Measurements from ENCODE around the gene ARL6IP5. TPM values are rescaled to one million over a fixed set of nuclear protein-coding genes. Genes with fewer than 3 reads are reported as not detected.

The ARL6IP5 gene
- total and polyA plus RNA-seq, 10 donors, result 106 to 148 (median 125) TPM

GRCh38 chr3:69059688-69060087, 25.0 kb upstream of the ARL6IP5 start:
- H3K4me3 ChIP-seq, result no peak overlapping the region
- peaks cover 8 to 100% (median 52%) of the 10 kb centered on the region in 6 donors for H3K36me3 ChIP-seq
- no peaks in the 10 kb centered on the region for H3K27me3 ChIP-seq (replicated peaks in 1 of 7)
- DNase-seq, result no peak
- intact Hi-C loops (cut with DNase I; ENCODE audit: low total_unique reads), result no loop called here
- no peaks in the 10 kb centered on the region for H3K9me3 ChIP-seq
- H3K27ac ChIP-seq, result peak overlapping the region in 6 of 8 donors; percentile 63 to 82 (median 78)
- peaks cover 6 to 49% (median 21%) of the 10 kb centered on the region in 6 donors for H3K4me1 ChIP-seq
- no peak for TF ChIP-seq POLR2AphosphoS5 (IDR thresholded peaks at IDR 0.05)
- TF ChIP-seq POLR2A (IDR thresholded peaks at IDR 0.05), result no peak
- TF ChIP-seq CTCF (IDR thresholded peaks at IDR 0.05 in 8 of 11, conservative IDR thresholded peaks at IDR 0.05 in 3 of 11), result no peak

- intact Hi-C loops (cut with DNase I; ENCODE audit: low total_unique reads), result no loop called here
- WGBS, 5 donors, result 59 to 66% (median 62%) methylated on average over 2 of the region's 2 CpGs
- peaks cover 6 to 89% (median 41%) of the 10 kb centered on the region in 6 donors for H3K36me3 ChIP-seq
- TF ChIP-seq CTCF (IDR thresholded peaks at IDR 0.05 in 8 of 11, conservative IDR thresholded peaks at IDR 0.05 in 3 of 11) (no peak), POLR2AphosphoS5 (IDR thresholded peaks at IDR 0.05) (no peak), POLR2A (IDR thresholded peaks at IDR 0.05) (no peak)
- no peak overlapping the region for H3K4me3 ChIP-seq
- H3K27ac ChIP-seq, result peak overlapping the region in 4 of 8 donors; percentile 9 to 21 (median 18)
- no peak for DNase-seq
- H3K27me3 ChIP-seq (replicated peaks in 1 of 7), result no peaks in the 10 kb centered on the region
- H3K9me3 ChIP-seq, result no peaks in the 10 kb centered on the region
- H3K4me1 ChIP-seq, result peaks cover 5 to 41% (median 12%) of the 10 kb centered on the region in 6 donors
Measured at GRCh38 chr3:69063636-69064035, 21.1 kb upstream of the ARL6IP5 start.

GRCh38 chr3:69065318-69065964, 19.3 kb upstream of the ARL6IP5 start:
- peaks cover 0 to 30% (median 3%) of the 10 kb centered on the region in 6 donors for H3K4me1 ChIP-seq
- DNase-seq, result no peak
- TF ChIP-seq POLR2A (IDR thresholded peaks at IDR 0.05) (no peak), POLR2AphosphoS5 (IDR thresholded peaks at IDR 0.05) (peak in 1 of 3 donors; percentile 34)
- H3K9me3 ChIP-seq, result no peaks in the 10 kb centered on the region
- H3K36me3 ChIP-seq, result peaks cover 6 to 87% (median 41%) of the 10 kb centered on the region in 6 donors
- peak overlapping the region in 2 of 8 donors; percentile 1 to 34 for H3K27ac ChIP-seq
- H3K4me3 ChIP-seq, result no peak overlapping the region
- intact Hi-C loops (cut with DNase I; ENCODE audit: low total_unique reads), result no loop called here
- 83 to 89% (median 85%) methylated on average over 6 of the region's 6 CpGs for WGBS, 5 donors
- H3K27me3 ChIP-seq (replicated peaks in 1 of 7), result no peaks in the 10 kb centered on the region

- Histone ChIP-seq H3K4me3 (no peak overlapping the region), H3K36me3 (peaks cover 6 to 87% (median 39%) of the 10 kb centered on the region in 6 donors), H3K27me3 (replicated peaks in 1 of 7) (no peaks in the 10 kb centered on the region), H3K9me3 (no peaks in the 10 kb centered on the region), H3K27ac (no peak overlapping the region), H3K4me1 (peaks cover 0 to 30% (median 3%) of the 10 kb centered on the region in 6 donors)
- 66 to 84% (median 74%) methylated on average over 4 of the region's 4 CpGs for WGBS, 5 donors
- intact Hi-C loops (cut with DNase I; ENCODE audit: low total_unique reads), result no loop called here
- TF ChIP-seq POLR2A (IDR thresholded peaks at IDR 0.05), result no peak
- no peak for TF ChIP-seq POLR2AphosphoS5 (IDR thresholded peaks at IDR 0.05)
- TF ChIP-seq CTCF (IDR thresholded peaks at IDR 0.05 in 8 of 11, conservative IDR thresholded peaks at IDR 0.05 in 3 of 11), result no peak
- DNase-seq, result no peak
Measured at GRCh38 chr3:69066121-69066520, 18.6 kb upstream of the ARL6IP5 start.
